ENCODE data around the gene RAB3IP.

Gene RAB3IP, protein sequence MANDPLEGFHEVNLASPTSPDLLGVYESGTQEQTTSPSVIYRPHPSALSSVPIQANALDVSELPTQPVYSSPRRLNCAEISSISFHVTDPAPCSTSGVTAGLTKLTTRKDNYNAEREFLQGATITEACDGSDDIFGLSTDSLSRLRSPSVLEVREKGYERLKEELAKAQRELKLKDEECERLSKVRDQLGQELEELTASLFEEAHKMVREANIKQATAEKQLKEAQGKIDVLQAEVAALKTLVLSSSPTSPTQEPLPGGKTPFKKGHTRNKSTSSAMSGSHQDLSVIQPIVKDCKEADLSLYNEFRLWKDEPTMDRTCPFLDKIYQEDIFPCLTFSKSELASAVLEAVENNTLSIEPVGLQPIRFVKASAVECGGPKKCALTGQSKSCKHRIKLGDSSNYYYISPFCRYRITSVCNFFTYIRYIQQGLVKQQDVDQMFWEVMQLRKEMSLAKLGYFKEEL

DNA sequence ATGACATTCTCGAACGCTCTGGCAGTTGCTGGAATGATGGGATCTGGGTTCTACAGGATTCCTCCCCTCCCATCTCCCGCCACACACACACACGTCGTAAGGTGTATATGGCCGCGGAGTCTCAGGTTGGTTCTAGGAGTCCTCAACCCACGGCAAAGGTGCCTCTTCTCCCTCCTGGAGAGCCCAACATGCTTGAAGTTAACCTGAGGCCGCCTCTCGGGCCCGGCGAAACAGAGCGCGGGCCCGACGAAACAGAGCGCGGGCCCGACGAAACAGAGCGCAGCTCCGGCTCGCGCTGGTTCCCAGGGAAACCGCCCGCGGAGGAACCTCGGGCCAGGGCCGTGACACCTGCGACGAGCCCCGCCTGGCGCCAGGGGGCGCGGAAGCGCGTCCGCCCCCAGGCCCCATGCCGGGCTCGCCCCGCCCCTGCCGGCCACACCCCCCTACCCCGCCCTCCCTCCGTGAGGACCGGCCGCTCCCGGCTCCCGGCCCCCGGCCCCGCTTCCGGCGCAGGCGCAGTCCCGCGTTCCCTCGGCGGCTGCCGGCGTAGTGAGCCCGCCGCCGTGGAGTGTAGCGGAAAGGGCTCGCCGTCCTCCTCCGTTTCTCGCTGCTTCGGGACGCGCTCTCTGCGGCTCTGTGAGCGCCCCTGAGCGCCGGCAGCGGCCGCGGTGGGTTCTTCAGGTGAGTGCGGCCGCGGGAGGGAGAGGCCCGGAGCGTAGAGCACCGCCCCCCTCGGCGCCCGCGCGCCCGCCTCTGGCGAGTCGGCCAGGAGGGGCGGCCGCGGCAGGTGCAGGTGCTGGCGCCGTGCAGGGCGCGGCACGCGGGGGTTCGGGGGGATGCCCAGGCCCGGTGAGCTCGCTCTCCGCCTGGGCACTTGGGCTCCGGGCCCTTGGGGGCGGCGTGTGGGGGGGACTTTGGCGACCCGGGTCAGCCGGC, at the start of gene RAB3IP:
TSS of gene RAB3IP (plus strand) at position 510 of the 936 bp plus-strand sequence. CDS start 16,549 bp downstream, outside the sequence.
- peak; percentile 36 for DNase-seq (ENCODE audit: low read depth)

DNA sequence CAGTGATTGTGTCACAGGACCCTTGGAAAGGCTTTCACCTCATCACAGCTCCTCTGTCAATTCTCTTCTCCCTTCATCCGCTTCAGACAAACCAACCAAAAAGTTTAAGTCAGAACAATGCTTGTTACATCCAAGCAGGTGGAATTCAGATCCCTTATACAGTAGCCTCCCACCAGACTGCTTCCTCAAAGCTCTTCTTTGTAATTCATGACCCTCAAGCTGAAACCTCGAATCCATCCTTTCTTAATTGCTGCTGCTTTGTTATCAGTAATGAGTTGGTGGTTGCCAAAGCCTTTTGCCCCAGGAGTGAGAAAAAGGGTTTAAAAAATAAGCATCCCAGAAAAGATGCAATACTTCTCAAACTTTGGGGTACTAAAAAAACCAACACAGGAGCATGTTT, 49.0 kb upstream of the RAB3IP start:
- peak; percentile 5 for DNase-seq (ENCODE audit: low read depth)

DNA sequence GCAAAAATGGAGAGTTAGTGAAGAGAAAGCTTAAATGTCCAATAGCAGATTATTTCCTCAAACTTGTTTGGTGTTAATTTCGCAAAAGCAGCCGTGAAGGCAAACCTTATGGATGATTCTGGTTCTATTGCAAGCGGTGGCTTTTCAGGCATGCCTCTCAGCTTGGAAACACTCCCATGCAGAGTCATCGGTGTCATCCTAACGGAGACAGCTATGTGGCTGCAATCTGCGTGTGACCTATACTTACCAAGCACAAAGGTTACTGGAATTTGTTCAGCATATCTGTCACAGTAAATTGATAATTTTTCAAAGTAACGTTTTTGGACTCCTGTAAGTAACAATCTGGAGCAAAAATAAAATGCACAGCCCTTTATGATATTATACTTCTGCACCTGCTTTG, 44.5 kb upstream of the RAB3IP start:
- DNase-seq (ENCODE audit: low read depth): no peak

DNA sequence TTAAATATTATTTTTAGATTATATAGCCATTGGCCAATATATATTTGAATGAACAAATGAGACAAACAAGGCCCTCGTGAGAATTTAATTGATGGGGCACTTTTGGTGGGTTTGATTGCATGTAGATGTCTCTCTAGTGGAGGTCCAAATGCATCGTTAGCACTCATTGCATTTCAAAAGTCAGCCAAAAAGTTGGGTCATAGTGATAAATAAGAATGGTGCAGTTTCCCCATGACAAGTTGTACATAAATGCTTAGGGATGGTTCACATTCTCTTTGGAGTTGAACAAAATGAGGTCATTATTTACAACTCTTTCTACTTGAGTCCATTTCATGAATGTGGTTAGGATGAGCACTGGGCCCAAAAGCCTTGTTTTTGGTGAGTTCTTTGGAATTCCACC, 40.6 kb upstream of the RAB3IP start:
- DNase-seq (ENCODE audit: low read depth): no peak

DNA sequence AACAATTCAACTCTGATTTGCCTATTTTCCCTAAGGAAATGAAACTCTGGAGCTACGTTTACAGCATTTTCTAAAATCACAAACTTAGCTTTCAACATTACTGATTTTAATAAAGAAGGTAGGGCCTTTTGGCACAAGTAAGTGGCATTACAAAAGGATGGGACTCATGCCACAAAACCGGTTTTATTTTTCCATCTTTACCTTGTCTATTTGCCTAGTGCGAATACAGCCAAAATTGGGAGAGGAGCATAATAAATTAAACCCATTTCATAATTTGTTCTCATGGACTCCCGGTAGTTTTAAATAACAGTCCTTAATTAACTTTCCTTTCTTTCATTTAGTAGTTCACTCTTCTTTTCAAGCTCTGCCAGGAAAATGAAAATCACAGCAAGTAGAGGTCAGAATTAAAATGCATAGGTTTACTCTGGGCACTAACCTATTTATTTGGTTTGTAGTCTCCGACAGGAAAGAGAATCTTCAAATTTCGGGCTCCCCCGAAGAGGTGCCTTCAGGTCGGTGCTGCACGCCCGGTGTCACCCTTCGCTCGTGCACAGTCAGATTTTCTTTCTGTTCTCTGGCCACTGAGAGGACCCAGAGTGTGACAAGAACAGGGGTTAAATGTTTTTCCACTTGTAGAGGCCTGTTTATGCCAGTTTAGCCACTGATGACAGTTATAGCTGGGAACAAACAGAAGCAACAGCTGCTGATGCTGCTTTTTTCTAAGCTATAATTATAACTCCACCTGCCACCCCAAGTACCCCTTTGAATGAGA, 39.7 kb upstream of the RAB3IP start, which contains the start of gene BEST3:
TSS of gene BEST3 (minus strand) at position 535 of the 772 bp plus-strand sequence. CDS start 1,505 bp downstream, outside the sequence.
- DNase-seq (ENCODE audit: low read depth): no peak

DNA sequence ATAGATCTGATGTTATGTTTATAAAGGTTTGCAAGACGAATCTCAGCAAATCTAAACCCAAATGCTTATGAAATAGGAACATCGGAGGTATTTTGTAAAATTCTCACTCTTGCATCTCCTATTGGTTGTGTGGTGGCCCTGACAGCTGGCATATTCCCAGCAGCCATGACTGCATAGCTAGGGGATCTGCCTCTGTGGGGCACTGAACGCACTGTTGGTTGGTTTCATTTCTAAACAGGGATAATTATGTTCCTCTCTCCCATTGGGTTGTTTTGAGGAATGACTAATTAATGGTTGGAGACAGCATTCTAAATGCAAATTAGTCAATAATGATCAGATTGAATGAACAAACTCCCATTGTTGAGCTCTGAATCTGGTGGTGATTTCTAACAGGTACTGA, 36.8 kb upstream of the RAB3IP start:
- DNase-seq (ENCODE audit: low read depth): no peak

DNA sequence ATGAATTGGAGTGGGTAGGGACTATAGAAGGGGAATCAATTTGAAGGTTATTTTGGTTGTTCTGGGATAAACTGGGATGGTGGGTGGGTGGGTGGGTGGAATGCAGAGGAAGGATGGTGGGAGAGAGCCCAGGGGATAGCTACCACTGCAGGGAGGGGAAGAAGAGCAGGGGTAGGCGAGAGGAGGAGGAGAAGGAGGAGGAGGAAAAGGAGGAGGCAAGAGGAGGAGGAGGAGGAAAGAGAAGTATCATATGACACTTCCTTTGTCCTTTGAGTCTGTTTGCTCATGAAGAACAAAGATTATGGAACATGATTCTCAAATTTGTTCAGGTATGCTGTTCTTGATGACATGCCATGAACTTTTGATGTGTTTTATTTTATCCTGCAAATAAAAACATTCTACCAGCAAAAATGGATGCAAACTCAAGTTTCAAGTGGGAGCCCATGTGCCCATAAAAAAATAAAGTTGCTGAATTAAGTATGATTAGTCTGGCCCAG, 35.5 kb upstream of the RAB3IP start:
- no peak for DNase-seq (ENCODE audit: low read depth)

DNA sequence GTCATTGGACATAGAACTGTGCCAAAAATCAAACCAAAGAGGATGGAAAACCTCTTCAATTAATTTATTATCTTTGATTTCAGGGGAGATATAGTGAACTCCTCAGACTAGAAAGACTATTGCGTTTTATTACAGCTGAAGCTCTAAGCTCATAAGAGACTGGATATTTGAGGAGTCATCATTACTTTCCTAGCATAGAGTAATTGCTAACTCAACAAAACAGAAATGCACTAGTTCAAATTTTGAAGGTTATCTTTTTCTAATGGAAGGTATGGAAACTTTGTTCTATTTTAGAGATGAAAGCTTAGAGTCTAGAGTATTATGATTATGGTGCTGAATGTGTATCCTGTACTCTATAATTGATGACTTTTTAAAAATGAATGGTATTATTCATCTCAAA, 34.3 kb upstream of the RAB3IP start:
- no peak for DNase-seq (ENCODE audit: low read depth)

DNA sequence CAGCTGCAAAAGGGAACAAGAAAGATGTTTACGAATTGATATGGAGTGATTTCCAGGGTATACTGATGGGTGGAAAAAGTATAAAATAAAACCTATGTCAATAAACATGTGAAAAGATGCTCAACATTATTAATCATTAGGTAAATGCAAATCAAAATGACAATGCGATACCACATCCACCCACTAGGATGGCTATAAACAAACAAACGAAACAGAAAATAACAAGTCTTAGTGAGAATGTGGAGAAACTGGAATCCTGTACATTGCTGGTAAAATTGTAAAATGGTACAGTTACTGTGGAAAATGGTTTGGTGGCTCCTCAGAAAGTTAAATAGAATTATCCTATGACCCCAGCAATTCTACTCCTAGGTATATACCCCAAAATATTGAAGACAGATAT, 30.0 kb upstream of the RAB3IP start:
- DNase-seq (ENCODE audit: low read depth): no peak

DNA sequence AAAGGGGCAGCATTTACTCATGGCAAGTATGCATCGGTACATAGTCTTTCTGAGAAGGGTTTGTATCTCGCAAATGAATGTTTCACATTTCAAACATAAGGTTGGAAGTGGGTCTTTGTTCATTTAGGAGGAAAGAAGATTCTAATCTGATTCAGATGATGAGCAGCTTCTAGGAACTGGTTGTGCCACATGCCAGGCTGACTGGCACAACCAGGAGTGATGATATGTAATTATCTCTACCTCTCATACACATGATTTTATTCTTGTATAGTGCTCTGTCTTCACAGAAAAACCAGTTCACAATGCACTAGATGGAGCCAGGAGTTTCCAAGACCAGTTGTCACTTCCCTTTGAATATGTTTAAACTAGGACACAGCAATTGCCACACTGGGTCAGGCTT, 25.8 kb upstream of the RAB3IP start:
- DNase-seq (ENCODE audit: low read depth): no peak

DNA sequence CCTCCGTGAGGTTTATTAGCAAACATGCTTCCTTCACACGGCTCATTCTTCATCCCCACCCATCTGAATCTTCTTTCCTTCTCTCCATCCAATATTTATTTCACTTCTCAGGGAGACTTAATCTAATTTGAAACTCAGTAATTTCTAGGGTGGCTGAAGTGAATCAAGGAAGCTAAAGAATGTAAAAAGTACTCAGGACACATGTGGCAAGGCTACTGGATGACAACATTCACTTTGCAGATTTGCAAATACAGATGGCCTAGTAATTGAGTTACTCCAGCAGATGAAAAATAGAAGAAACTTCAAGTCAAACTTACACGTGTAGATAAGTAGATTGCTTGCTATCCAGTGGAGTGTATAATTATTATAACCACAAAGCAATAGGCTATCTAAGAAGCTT, 24.1 kb upstream of the RAB3IP start:
- no peak for DNase-seq (ENCODE audit: low read depth)

DNA sequence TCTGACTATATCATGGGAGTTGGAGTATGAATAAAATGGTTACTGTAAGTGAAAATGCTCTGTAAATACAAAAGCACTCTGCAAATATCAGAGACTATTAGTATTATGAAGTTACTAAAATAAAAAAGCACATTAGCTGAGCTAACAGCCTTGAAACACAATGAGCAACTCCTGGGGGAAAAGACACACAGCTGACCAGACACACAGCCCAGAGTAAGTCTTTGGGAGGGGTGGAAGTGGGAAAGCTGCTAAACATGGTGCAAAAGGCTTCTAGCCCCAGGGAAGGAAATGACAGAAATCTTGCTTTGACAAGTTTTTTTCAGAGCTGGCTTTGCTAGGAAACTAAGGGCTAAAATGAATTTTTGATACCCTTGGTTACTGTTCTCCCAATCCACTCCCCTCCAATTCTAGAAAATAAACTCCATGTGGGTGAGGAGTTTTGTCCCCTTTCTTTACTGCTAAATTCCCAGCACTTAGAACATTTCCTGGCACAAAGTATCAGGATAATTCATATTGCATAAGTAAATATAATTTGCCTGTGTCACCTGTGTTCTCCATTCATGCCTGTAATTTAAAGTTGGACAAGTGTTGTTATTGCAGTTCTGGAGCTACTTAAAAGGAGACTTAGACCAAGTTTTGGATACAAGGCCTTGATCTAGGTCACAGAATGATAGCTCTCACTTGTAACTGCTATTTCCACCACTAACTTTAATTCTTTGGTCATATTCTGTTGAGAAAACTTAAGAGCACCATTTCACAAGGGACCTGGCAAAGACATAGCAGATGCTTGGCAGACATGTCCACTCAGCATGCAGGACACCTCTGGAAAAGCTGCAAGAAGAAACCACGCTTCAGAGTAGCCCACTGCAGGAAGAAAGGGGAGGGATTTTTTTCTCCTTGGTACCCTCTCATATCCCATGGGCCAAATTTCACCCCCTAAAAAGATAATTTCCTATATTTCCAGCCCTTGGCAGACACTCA, 19.0 kb upstream of the RAB3IP start:
- DNase-seq (ENCODE audit: low read depth): no peak

DNA sequence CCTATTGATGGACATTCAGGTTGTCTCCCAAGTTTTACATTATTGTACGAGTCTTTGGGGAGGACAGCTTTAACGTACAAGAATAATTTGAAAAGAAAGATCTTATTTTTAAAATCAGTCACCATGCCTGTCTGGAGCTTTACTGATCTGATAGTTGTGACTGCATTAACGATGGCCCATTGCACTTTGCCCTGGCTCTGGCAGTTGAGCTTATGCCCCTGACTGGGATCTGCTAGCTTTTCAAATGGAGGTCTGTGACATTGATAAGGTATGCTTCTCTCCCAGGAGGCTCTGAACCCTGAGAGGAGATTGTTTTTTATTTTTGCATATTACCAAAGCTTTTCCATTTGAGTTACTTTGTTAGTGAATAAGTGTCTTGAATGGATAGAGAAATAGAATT, 17.9 kb upstream of the RAB3IP start:
- DNase-seq (ENCODE audit: low read depth): no peak

DNA sequence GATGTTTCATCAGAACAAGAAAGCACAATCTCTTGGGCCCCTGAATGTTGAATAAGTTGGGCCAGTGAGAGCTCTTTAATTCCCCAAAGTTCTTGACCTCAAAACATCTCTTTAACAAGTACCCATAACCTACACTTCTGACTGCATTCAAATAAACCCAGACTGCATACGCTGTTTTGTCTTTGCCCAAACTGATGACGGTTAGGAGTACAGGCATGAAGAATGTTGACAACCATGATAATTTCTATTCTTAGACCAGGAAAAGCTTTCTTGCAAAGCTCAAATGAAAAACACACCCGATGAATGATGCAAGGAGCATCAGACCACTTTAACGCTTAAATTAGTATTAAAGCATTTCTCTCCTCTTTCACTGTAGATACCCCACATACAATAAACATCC, 11.7 kb upstream of the RAB3IP start:
- no peak for DNase-seq (ENCODE audit: low read depth)

DNA sequence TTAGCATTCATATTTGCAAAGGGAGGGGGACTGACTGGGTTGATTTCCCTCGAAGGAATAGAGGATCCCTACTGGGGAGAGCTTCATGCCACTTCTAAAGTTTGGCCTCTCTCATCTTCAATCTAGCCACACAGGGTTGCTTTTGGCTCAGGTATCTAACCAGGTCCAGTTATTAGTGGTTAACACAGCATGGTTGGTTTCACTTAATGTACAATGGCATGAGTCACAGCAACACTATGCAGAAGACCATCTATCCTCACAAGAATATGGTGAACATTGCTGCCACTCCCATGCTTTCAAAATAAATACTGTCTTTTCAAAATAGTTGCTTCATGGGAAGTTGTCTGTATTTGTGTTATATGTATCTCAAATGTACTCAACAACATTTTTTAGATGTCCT, 6.6 kb upstream of the RAB3IP start:
- DNase-seq (ENCODE audit: low read depth): peak; percentile 7

DNA sequence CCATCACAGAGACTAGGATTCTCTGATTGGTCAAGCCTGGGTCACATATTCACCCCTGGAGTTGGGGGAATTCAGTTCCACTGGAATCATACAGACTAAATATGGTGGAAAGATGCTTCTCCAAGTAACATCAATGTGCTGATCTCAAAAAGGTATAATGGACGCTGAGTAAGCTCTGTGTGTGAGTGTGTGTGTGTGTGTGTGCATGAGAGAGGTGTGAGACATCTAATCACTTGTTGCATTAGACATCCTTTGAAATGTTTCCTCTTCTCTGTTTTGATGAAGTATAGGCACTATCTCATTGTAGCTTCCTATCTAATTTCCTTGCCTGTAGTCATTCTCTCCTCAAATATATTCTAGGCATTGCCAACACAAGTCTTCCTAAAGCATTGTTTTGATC, 5.0 kb upstream of the RAB3IP start:
- no peak for DNase-seq (ENCODE audit: low read depth)

DNA sequence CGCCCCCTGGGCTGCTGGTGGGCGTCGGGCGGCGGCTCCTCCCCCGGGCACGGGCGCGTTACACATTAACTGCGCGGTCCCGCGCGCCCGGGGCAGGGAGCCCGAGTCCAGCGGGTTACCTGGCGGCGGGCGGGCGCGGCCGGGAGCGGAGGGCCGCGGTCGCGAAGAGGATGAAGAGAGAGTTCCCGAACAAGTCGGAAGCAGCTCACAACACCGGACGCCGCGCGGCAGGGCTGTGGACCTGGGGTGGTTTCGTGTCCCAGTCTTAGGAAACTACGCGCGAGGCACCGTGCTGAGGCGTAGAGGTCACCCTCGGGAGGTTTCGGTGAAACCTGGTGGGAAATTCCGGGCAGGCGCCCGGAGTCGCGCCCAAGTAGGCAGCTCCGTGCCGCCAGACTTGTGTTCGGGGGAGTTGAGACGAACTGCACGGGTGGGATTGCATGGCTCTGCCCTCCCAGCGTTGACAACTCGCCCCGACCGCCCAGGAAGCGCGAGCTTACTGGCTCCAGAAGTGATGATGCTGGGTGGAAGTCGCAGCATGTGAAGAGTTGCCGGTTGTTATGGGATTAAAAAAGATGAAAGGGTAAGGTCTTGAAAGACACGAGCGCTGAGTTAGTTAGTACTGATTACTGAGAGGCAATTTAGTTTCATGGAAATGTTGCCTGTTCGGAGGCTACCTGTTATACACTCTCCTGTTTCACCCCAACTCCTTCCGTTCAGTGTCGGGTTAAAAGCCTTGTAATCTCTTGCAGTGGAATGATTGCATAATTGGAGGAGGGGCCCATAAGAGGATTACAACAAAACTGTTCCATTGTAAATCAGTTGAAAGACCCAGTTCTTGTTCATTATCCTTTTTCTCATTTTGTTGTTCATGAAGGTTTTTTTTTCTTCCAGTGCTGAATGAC, 879 bp downstream of the RAB3IP start:
- peak; percentile 4 for DNase-seq (ENCODE audit: low read depth)

DNA sequence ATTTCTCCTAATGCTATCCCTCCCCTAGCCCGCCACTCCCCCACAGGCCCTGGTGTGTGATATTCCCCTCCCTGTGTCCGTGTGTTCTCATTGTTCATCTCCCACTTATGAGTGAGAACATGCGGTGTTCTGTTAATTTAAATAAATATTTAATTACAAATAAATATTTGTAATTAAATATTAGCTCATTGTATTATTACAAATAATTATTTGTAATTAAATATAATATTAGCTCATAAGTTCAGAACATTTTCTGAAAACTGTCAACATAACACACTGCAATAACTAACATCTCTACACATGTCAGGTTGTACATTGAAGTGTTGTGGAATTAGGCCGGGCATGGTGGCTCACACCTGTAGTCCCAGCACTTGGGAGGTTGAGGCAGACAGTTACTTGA, 5.4 kb downstream of the RAB3IP start:
- DNase-seq (ENCODE audit: low read depth): no peak

DNA sequence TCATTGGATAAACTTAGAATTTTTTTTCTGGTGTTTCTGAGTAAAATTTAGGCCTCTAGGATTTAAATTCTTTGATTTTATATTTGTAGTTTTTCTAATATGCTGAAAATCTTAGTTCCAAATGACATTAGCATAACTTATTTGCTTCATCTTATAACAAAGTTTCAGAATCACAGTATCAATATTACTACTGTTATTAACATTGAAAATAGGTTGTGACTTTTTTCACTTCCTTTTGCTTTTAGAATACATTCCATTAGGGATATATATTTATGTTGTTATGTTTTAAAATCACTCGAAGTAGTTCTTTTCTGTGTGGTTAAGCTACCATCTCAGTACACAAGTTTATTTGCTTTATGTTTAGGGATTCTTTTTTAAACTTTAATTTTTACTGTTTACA, 12.8 kb downstream of the RAB3IP start:
- no peak for DNase-seq (ENCODE audit: low read depth)

DNA sequence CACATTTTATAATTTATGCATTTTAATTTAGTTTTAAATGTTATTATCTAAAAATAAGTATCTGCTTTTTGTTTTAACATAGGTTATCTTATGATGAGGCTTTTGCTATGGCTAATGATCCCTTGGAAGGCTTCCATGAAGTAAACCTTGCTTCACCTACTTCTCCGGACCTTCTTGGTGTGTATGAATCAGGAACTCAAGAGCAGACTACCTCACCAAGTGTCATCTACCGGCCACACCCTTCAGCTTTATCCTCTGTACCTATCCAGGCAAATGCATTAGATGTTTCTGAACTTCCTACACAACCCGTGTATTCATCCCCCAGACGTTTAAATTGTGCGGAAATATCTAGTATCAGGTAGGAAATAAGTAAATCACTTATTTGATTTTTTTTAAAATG, 16.6 kb downstream of the RAB3IP start:
- DNase-seq (ENCODE audit: low read depth): no peak

Data from HS-27A (cell line).